IMR-90 (cell line): Measurements from ENCODE around the gene ABHD12B. TPM values are rescaled to one million over a fixed set of nuclear protein-coding genes. Genes with fewer than 3 reads are reported as not detected.

ENCODE experiments used
- microRNA-seq, 2 experiments: library from miRNA; stranded (forward) in 1 of 2; unstranded in 1 of 2; fragments of 10-50 nt in 1 of 2; fragments of <30 nt in 1 of 2; gene quantifications in 1 of 2; microRNA quantifications in 1 of 2; one replicate each; pipeline versions ENCODE3 to v1.1.0; 2013 to 2020; ENCODE audit not compliant: insufficient read depth in 1 of 2, insufficient read length in 1 of 2, unreplicated experiment in 1 of 2
- polyA plus RNA-seq, 3 experiments: library from polyadenylated mRNA; depleted of rRNA; stranded (reverse); fragments of >200 nt; gene quantifications; 2 replicates each; pipeline ENCODE4 v1.2.3, GENCODE V29; 2012; ENCODE audit warnings: low replicate concordance in 1 of 3
- small RNA-seq, 5 experiments: library from RNA; depleted of rRNA; stranded (forward); fragments of <200 nt; gene quantifications; one replicate each; pipeline ENCODE3, GENCODE V24; 2012
- total RNA-seq: library from RNA; depleted of rRNA; stranded (reverse); fragments of >200 nt; gene quantifications from 2 replicates; pipeline ENCODE4 v1.2.3, GENCODE V29; 2012; rRNA removed

ABHD12B gene
- total and polyA plus RNA-seq, 2 of the 4 experiments (the other 2 are of a cell fraction), result 0.18 TPM; not detected in 1

Small RNA genes within 50 kb of the gene (microRNA-seq; reads per million reads assigned to microRNA genes)
- gene RF00593 (ENCODE audit: insufficient read depth, insufficient read length), result not detected

Small RNA genes within 50 kb of the gene (small RNA-seq; reads per million reads assigned to genes)
- 0 reads per million in 5 experiments for gene RF00593

Other genes with a start within 250 kb of the ABHD12B start
- 18.8 and 25.0 TPM in 2 replicates for gene SAV1, start 203.7 kb upstream of the ABHD12B start, total RNA-seq
- gene SAV1, start 203.7 kb upstream of the ABHD12B start, polyA plus RNA-seq (2012; rRNA removed), result 14.7 and 17.0 TPM in 2 replicates
- gene NIN, start 40.9 kb upstream of the ABHD12B start, total RNA-seq, result 98.4 and 99.2 TPM in 2 replicates
- gene NIN, start 40.9 kb upstream of the ABHD12B start, polyA plus RNA-seq (2012; rRNA removed), result 13.8 and 15.2 TPM in 2 replicates
- 70.4 and 73.0 TPM in 2 replicates for gene PYGL, start 72.4 kb downstream of the ABHD12B start, total RNA-seq
- 49.4 and 52.3 TPM in 2 replicates for gene PYGL, start 72.4 kb downstream of the ABHD12B start, polyA plus RNA-seq (2012; rRNA removed)
- gene TRIM9, start 223.1 kb downstream of the ABHD12B start, total RNA-seq, result under 0.01 TPM in 2 replicates
- gene TRIM9, start 223.1 kb downstream of the ABHD12B start, polyA plus RNA-seq (2012; rRNA removed), result 0.09 and 0.24 TPM in 2 replicates